HG02852 (cell line): Measurements from ENCODE around the gene TMEM86B.
"Not testable (repeated sequence)": the region's sequence is repeated elsewhere in the genome, so short reads cannot be mapped to it uniquely, and the experiment has no call there.

Experiments used
- ATAC-seq: cut with Tn5 transposase; IDR thresholded peaks from one replicate; pipeline ENCODE4 v1.9.1; 2021; ENCODE audit warnings: mild to moderate bottlenecking, moderate library complexity; ENCODE audit not compliant: unreplicated experiment

The TMEM86B gene

DNA sequence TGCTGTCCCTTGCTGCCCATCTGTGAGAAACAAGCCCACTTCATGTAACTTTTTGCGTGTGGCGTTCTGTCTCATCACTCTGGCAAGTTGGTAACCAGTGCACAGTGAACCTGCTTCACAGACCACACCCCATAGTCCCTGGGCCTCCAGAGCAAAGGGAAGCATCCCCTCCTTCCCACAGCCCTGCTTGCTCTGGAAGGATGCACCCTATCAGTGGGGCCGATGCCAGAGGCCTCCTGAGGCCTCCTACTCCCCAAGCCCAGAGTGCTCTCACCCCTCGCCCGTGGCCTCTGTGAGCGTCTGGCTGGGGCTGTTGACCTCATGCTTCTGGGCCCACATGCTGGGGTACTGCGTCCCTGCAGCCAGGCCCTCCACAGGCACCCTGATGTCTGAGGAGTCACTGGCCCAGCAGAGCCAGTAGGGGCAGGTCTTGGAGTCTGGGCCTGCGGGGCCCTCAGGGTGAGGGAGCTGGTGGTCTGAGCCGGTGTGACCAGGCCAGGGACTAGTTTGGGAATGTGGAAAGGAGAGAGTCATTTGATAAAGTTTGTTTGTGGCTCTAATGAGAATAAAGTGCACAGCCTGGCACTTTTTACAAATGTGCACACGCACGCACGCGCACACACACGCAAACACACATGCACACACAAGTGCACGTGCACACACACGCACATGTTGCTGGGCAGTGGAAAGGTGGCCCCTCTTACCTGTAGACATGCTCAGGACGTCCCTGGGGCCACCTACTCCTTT lies 5.1 kb downstream of the TMEM86B start:
- no peak for ATAC-seq

DNA sequence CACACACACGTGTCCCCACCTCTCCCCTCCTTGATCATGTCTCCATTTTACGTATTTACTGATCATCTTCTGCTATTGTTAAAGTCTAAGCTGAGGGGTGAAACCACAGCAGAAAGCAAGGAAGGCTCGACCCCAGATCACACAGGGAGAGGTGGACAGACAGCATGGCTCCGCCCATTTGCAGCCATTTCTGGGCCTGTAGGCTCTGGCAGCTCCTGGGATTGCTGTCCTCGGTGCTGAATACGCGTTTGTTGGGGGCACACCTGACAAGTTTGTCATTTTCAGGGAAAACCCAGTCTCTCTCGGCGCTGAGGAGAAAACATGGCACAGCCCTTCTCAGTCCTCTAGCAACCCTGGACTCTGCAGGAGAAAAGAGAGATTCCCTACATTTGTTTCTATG lies 8.0 kb downstream of the TMEM86B start:
- ATAC-seq: no peak

DNA sequence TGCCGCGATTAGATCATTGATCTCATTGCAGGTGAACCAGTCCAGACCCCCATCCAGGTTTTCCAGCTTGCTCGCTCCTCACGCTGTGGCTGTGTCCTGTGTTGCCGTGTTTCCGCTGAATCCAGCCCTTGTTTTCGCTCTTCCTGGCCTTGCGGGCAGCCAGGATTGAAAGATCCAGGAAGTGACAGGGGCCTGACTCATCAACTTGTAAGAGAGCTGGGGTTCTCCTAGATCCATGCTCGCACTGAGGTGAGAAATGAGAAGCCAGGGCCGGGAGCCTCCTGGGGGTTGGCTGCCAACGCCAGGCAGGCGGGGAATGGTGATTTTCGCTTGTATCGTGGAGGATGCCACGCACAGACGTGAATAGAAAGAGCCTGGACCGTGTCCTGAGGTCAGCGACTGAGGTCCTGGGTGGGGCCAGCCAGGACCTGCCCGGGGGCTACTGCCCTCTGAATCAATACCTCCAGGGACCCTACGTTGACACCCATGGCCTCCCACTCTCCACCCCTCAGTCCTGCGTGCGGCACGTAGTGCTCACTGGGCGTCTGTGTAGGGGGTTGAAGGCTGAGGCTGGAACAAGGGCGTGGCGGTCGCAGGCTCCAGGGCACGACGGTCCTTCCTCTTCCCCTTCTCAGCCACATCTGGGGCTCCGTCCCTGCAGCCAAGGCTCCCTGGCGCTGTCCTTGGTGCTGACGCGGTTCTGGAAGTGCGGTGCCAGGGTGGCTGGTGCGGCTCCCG lies 11.9 kb downstream of the TMEM86B start:
- ATAC-seq: no peak

DNA sequence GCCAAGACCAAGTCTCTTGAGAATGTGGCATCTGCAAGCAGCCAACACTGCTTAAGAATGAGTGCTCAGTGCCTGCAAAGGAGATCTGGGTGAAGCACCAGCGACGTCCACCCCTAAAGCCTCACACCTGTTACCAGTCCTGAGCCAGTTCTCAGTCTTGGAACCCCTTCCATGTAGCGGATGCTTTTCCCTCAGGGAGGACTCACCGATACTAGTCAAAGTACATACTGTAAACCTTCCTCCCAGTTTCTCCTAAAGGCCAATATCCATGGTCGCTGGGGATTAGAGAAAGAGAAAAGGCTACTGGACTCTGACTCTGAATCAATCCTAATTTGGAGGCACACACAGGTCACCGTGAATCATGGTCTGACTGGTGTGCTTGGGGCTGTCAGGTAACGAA lies 15.0 kb downstream of the TMEM86B start:
- no peak for ATAC-seq

DNA sequence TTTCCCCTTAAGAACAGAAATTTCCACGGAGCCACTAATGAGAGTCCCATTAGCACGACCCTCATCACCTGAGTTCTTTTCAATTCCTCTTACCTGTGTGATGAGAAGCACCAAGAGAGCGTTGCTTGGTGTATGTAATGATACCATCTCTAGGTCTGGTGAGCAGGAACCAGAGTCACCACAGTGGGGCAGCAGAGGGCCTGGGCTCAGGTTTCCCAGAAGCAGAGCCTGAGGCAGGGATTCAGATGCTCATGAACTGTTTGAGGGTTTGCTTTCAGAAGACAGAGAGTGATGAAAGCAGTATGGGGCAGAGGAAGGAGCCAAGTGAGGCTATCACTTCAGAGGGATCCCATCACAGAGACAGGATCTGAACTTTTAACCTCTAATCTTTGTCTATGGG lies 16.1 kb downstream of the TMEM86B start:
- no peak for ATAC-seq

DNA sequence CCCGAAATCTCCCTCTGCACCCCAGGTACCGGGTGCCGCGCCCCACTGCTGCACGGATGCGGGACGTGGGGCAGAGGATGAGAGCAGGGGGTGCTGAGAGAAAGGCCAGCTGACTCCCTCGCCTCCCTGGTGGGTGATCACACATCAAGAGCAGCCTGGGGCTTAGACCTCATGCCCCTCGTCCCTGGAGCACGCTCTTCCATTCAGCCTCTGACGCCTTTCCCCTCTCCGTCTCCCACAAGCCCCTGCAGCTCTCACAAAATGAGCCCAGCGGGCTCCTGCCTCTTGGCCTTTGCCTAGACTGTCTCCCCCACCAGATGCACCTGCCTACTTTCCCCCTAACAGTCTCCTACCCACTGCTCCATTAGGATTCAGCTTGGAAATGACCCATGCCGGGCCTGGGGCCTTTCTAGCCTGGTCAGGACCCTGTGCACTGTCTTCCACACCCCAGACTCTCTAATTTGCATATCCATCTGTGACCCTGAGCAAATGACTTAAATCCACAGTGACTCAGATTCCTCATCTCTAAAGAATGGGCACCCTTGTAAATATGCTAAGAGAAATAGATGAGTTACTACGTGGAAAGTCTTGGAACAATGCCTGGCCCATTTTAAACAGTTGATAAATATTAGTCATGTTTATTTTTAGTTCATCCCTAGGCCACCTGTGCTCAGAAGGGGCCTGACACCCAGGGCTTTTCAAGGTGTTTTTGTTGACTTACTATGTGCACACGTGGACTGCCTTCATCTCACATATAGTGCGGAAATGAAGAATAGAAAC lies 18.7 kb downstream of the TMEM86B start:
- no peak for ATAC-seq

DNA sequence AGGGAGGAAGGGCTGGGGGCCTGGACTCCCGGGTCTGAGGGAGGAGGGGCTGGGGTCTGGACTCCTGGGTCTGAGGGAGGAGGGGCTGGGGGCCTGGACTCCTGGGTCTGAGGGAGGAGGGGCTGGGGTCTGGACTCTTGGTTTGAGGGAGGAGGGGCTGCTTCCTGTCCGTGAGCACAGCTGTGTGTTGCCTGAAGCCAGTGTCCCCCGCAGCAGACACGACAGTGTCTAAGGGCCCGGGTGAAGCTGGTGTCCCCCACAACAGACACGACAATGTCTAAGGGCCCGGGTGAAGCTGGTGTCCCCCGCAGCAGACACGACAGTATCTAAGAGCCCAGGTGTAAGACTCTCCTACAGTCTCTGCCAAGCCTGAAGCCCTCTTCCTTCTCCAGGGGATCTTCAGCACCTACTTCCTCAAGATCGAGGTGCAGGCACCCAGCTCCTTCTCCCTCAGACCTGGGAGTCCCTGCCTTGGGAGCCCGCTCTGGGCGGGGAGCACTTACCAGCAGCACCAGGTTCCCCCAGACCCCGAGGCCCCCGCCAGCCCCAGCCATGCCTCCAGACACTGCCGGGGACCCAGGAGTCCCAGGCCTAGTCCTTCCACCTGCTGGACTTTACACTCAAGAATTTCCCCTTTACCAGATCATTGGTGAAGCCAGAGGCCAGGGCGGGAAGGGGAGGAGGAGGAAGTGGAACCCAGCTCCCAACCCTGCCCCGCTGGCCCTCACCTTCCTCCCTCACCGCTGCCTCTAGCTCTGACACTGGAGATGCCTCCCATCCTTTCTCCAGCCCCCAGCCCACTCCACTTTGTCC lies 19.5 kb downstream of the TMEM86B start, which contains the start of gene PTPRH:
TSS of gene PTPRH (minus strand) at position 622 of the 813 bp plus-strand sequence. CDS start at position 554, 68 bp downstream.
- ATAC-seq: no peak

DNA sequence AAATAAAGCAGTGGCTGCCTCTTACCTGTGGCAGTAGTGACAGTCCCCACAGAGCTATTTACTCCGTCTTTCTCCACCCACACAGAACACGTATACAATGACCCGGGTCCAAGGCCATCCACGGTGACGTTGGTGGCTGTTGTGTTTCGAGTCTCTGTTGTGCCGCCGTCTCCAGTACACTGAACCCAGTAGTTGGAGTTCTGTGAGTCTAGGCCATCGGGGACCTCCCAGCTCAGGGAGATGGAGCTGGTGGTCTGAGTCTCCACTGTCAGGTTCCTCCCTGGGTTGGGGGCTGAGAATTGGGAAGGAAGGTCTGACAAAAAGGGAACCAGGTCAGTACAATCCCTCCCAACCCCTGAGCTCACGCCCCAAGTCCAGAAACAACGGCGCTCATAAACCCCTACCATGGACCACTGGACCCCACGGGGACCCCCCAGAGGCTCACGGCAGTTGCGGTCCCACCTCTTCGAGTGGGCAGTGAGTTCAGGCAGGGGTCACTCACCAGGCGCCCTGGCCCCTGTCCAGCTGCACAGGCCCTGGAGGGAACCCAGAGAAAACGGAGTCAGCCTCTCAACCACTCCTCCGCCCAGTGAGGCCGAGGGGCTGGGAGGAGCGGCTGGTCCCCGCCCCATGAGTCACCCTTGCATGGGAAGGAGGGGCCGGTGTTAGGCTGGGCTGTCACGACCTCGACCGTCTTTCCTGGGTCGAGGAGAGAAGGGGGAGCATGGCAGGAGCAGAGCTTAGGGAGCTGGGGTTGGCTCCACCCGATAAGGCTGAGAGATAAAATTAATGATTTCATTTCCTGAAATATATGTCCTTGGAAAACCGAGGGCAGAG lies 21.7 kb downstream of the TMEM86B start:
- ATAC-seq: no peak

DNA sequence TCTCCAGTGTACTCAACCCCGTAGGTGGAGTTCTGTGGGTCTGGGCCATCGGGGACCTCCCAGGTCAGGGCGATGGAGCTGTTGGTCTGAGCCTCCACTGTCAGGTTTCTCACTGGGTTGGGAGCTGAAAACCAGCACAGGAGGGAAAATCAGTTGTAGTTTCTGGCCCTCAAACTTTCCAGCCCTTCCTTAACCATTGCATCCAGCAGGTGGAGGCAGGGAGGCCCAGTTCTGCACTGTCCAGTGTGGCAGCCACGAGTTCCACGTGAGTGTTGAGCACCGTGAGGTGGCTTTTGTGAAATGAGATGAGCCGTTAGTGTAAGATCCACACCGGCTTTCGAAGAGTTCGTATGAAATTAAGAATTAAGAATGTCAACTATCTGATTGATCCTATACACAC lies 26.4 kb downstream of the TMEM86B start:
- not testable (repeated sequence) for ATAC-seq

DNA sequence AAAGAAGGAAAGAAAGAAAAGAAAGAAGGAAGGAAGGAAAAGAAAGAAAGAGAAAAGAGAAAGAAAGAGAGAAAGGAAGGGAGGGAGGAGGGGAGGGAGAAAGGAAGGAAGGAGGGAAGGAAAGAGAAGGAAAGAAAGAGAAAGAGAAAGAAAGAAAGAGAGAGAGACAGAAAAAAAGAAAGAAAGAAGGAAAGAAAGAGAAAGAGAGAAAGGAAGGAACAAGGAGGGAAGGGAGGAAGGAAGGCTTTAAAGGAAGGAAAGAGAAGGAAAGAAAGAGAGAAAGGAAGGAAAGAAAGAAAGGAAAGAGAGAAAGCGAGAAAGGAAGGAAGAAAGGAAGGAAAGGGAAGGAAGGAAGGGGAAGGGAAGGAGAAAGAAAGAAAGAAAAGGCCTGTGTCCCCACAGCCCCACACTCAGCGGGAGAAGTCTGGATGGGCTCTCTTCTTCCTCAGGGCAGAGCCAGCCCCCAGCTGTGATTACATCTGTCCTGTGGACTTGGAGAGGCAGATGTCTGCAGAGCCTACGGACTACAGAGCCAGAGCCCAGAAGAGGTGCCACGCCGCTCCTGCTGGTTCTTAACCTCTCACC lies 28.9 kb downstream of the TMEM86B start:
- no peak for ATAC-seq

DNA sequence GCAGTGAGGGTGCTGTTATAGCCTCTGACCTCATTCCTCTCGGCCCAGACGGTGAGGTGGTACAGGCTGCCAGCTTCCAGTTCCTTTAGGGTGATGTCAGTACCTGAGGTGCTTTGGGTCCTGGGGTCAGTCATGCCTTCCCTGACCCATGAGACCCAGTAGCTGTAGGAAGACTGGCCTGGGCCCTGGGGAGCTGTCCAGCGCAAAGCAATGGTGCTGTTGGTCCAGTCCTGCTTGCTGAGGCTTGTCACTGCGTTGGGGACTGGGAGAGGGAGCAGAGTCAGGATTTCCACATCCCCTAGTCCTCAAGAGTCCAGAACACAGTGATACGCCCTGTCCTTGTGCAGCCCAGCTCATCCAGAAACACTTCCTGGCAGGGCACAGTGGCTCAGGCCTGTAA lies 29.9 kb downstream of the TMEM86B start:
- ATAC-seq: no peak

DNA sequence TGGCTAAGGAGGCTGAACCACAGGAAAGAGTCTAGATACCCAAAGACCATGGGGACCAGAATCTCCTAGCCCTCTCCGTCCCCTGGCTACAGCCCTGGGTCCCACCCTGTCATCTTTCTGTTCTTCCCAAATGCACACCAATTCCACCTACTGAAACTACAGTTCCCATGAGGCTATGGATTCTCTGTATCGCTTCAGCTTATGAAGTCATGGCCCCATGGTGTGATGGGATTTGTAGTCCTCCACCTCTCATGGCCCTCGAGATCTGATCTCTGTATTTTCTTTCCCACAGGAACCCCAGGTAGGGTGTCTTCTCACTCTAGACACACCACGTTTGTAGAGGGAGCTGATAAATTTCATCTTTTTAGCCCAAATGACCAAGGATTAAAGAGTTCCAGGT lies 31.0 kb downstream of the TMEM86B start:
- no peak for ATAC-seq

DNA sequence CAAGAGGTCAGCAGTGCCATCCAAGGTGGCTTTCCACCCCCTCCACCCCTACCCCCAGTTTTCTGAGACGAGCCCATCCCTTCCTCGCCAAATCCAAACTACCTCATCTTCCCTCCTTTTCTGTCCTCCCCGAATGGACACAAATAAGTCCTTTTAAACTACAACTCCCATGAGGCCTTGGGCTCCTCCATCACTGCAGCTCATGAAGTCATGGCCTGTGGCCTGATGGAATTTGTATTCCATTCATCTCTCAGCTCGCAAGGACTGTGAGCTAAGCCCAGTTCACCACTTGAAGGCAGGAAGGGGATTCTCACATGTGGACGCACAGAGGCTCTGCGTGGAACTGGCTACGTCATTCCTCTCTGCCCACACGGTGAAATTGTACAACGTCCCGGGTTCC lies 31.8 kb downstream of the TMEM86B start:
- ATAC-seq: no peak

DNA sequence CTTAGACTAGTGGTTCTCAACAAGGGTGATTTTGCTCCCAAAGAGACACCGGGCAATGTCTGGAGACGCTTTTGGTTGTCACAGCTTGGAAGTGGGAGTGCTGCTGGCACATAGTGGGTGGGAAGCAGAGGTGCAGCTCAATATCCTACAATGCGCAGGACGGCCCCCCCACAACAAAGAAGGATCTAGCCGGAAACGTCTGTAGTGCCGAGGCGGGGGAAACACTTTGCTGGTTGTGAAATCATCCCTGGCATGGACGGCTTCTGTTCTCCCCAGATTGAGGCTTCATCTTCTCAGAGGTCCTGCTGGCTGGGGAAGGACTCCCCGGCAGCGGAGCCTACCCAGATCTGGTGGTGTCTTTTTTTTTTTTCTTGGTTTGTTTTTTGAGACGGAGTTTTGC lies 35.1 kb downstream of the TMEM86B start:
- no peak for ATAC-seq

DNA sequence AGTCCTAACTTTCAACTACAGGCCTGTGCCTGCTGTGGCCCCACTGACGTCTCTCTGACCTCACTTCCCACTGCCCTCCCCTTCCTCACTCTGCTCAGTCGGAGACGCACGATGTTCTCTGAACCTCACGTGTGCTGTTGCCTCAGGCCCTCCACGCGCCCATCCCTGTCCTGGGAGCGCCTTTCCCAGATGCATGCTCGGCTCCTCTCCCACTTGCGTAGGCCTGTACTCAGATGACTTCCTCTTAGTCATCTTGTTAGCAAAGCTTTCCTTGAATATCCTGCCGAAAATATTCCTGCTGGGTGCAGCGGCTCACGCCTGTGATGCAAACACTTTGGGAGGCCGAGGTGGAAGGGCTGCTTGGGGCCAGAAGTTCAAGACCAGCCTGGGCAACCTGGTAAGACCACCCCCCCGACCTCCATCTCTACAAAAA lies 39.1 kb downstream of the TMEM86B start:
- no peak for ATAC-seq

DNA sequence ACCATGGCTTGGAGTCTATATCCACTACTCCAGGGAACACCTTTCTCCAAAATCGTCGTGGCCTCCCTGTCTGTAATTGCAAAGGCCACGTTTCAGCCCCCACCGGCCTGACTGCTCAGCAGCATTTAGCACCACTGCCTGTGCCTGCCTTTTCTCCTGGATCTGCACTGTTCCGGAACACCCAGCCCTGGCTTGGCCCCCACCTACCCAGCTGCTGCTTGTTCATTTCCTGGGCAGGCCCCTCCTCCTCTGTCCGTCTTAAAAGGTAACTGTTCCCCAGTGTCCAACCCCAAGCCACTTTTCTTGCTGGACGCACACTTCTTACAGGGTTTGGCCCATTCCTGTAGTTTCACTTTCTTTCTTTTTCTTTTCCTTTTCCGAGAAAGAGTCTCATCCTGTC lies 39.9 kb downstream of the TMEM86B start:
- no peak for ATAC-seq

DNA sequence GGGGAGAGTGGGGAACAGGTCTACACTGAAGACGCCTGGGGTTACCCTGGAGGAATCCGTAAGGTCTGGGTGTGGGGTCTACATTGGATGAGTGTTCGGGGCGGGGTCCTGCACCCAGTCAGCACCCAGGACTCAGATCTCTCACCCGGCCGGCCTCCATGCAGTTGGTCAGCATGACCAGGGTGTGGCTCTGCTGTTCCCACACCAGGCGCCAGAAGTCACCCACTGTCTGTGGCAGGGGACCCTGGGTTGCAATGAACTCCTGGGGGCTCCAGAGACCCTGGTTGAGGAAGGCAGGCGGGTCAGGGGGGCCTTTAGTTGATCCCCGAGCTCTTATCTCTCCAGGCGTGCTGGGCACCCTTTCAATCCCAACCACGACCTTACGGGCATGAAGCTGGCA lies 42.5 kb downstream of the TMEM86B start:
- ATAC-seq: no peak

DNA sequence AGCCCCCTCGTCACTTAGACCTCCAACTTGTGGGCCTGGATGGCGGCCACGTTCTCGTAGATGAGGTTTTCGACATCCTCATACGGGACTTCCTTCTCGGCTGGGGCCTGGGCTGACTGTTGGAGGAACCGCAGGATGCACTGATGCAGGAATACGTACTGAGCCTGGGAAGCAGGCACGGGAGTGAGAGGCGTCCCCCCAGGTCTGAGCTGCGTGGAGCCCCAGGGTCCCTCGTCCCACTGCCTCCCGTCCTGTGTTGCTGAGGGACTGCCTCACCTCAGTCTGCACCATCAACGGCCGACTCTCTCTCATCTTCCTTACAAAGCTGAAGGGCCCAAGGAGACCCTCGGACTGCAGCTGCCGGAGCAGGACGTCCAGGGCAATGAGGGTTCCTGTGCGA lies 46.8 kb downstream of the TMEM86B start:
- ATAC-seq: no peak
